ENCODE measurements around the gene DSPP.

- no peak for TF ChIP-seq CTCF (IDR thresholded peaks at IDR 0.05)
- no peak for TF ChIP-seq POLR2A (IDR thresholded peaks at IDR 0.05)
Measured at GRCh38 chr4:87650938-87651337, 42.6 kb downstream of the DSPP start.
